PFSK-1 (cell line): ENCODE measurements around the gene SLC25A31.

ENCODE experiments used
- FOXP2 ChIP-seq: optimal IDR thresholded peaks from 2 replicates; pipeline ENCODE3; 2011; ENCODE audit warnings: borderline replicate concordance, control low read depth, inconsistent platforms; ENCODE audit not compliant: insufficient read depth; ENCODE audit errors: extremely low read length, extremely low read depth
- POLR2AphosphoS5 ChIP-seq: IDR thresholded peaks from 2 replicates; pipeline ENCODE4 v1.6.1; 2012; ENCODE audit warnings: low read depth, mild to moderate bottlenecking, control low read depth, low read length, moderate library complexity
- SIN3A ChIP-seq: IDR thresholded peaks from 2 replicates; pipeline ENCODE4 v1.6.1; 2012; ENCODE audit warnings: mild to moderate bottlenecking, low read length, moderate library complexity, borderline replicate concordance; ENCODE audit not compliant: insufficient read depth
- TAF1 ChIP-seq: IDR thresholded peaks from 2 replicates; pipeline ENCODE4 v1.6.1; 2012; ENCODE audit warnings: low read length, control low read depth, borderline replicate concordance; ENCODE audit not compliant: insufficient read depth
- TF ChIP-seq, protein P1 (sequence below), 2 experiments: IDR thresholded peaks; 2 replicates each; pipeline versions ENCODE4 v1.6.1 to v1.8.0; 2011 to 2012; ENCODE audit warnings: low read depth in 2 of 2, low read length in 2 of 2, control low read depth in 1 of 2, inconsistent platforms in 1 of 2, mild to moderate bottlenecking in 1 of 2, moderate library complexity in 1 of 2; ENCODE audit not compliant: insufficient read depth in 1 of 2

DNA sequence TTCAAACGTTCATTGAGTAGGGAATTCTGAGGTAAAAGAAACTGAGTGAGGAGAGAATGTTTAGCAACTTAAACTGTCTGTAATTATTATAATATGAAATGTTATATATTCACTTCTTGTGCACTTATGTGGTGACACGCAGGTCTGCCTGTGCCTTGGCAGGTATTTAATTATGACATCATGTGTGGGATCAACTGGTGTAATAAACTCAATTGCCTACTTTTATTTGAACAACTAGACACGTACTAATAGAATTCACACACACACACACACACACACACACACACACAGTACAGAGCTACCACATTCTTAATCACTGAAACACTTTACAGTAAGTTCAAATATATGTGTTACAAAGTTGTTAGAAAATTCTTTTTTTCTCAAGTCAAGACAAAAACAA, 20.7 kb upstream of the SLC25A31 start:
- TF ChIP-seq, protein P1, sequence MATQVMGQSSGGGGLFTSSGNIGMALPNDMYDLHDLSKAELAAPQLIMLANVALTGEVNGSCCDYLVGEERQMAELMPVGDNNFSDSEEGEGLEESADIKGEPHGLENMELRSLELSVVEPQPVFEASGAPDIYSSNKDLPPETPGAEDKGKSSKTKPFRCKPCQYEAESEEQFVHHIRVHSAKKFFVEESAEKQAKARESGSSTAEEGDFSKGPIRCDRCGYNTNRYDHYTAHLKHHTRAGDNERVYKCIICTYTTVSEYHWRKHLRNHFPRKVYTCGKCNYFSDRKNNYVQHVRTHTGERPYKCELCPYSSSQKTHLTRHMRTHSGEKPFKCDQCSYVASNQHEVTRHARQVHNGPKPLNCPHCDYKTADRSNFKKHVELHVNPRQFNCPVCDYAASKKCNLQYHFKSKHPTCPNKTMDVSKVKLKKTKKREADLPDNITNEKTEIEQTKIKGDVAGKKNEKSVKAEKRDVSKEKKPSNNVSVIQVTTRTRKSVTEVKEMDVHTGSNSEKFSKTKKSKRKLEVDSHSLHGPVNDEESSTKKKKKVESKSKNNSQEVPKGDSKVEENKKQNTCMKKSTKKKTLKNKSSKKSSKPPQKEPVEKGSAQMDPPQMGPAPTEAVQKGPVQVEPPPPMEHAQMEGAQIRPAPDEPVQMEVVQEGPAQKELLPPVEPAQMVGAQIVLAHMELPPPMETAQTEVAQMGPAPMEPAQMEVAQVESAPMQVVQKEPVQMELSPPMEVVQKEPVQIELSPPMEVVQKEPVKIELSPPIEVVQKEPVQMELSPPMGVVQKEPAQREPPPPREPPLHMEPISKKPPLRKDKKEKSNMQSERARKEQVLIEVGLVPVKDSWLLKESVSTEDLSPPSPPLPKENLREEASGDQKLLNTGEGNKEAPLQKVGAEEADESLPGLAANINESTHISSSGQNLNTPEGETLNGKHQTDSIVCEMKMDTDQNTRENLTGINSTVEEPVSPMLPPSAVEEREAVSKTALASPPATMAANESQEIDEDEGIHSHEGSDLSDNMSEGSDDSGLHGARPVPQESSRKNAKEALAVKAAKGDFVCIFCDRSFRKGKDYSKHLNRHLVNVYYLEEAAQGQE (IDR thresholded peaks at IDR 0.05; ENCODE audit: insufficient read depth in 1 of 2, low read depth in 2 of 2, low read length in 2 of 2) = no peak
- no peak for TF ChIP-seq POLR2AphosphoS5
- TF ChIP-seq TAF1 = no peak
- TF ChIP-seq FOXP2 = no peak
- TF ChIP-seq SIN3A = no peak
